Measurements from ENCODE around the gene MAP3K8.

DNA sequence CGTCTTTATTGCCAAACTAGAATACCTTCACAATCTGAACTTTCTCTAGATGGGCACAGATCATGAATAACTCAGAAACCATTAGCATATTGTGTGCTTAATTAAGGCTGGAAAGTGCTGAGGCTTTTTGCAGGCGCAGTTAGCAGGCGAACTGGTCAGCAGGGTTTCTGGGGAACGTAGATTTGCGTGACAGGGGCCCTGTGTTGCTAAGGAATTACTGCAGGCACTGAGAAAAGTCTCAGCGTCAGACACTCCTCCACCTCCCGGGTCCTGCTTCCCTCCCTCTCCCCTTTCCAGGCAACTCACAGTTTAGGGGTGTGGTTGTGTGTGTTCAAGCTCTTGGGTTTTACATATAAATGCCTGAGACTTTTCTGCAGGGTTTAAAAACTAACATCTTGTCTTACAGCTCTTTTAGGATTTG is 2.2 kb downstream of the MAP3K8 start:
- TF ChIP-seq POLR2A (IDR thresholded peaks at IDR 0.05) = peak in 2 of 4 donors; percentile 36 to 62
- TF ChIP-seq, protein P1, sequence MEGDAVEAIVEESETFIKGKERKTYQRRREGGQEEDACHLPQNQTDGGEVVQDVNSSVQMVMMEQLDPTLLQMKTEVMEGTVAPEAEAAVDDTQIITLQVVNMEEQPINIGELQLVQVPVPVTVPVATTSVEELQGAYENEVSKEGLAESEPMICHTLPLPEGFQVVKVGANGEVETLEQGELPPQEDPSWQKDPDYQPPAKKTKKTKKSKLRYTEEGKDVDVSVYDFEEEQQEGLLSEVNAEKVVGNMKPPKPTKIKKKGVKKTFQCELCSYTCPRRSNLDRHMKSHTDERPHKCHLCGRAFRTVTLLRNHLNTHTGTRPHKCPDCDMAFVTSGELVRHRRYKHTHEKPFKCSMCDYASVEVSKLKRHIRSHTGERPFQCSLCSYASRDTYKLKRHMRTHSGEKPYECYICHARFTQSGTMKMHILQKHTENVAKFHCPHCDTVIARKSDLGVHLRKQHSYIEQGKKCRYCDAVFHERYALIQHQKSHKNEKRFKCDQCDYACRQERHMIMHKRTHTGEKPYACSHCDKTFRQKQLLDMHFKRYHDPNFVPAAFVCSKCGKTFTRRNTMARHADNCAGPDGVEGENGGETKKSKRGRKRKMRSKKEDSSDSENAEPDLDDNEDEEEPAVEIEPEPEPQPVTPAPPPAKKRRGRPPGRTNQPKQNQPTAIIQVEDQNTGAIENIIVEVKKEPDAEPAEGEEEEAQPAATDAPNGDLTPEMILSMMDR (IDR thresholded peaks at IDR 0.05) = no peak

Data from upper lobe of left lung (tissue), 4 donors.